ENCODE measurements around the gene TOPORS.

GRCh38 chr9:32533816-32534215 is 18.6 kb downstream of the TOPORS start:
- no peak for TF ChIP-seq CTCF (conservative IDR thresholded peaks at IDR 0.05)
- TF ChIP-seq ZFX (IDR thresholded peaks at IDR 0.05): no peak
